BJ (cell line): ENCODE data around the gene NEUROD2. TPM values are rescaled to one million over a fixed set of nuclear protein-coding genes. Genes with fewer than 3 reads are reported as not detected.

Experiments used
- CTCF ChIA-PET: fragments of 350-600 bp; formaldehyde crosslinking; extraction: SDS; loops from one replicate; lab custom pipeline; 2021; ENCODE audit warnings: antibody characterized with exemption, inconsistent platforms; lab: Yijun Ruan, JAX
- POLR2A ChIA-PET: fragments of 300-600 bp; sonication (Branson Sonifier 250); formaldehyde crosslinking; extraction: SDS; loops from one replicate; lab custom pipeline; 2021; ENCODE audit warnings: antibody characterized with exemption; lab: Charles Lee
- DNase-seq: peaks from one replicate; pipeline ENCODE4 v3.0.0-alpha.2; 2011; ENCODE audit warnings: low read depth
- H3K27me3 ChIP-seq: 2 replicates; pipeline ENCODE4 v1.6.0; 2011; ENCODE audit warnings: low read length; ENCODE audit not compliant: control insufficient read depth, insufficient read depth
- H3K36me3 ChIP-seq: 2 replicates; pipeline ENCODE4 v1.5.1; 2011; ENCODE audit warnings: low read length; ENCODE audit not compliant: control insufficient read depth, insufficient read depth
- H3K4me3 ChIP-seq: 2 replicates; pipeline ENCODE4 v1.5.1; 2011; ENCODE audit warnings: low read depth, mild to moderate bottlenecking, control low read depth, low read length
- CTCF ChIP-seq: IDR thresholded peaks from 2 replicates; pipeline ENCODE4 v1.5.1; 2011; ENCODE audit warnings: low read depth, mild to moderate bottlenecking, control low read depth, inconsistent platforms, low read length, moderate library complexity; ENCODE audit not compliant: insufficient read depth
- polyA plus RNA-seq: library from polyadenylated mRNA; depleted of rRNA; stranded (reverse); fragments of >200 nt; gene quantifications from 2 replicates; pipeline ENCODE4 v1.2.3, GENCODE V29; 2011

NEUROD2 gene
- polyA plus RNA-seq, 1 experiment, result not detected

- Histone ChIP-seq H3K4me3 (no peak overlapping the region), H3K27me3 (peaks cover 18% of the 10 kb centered on the region), H3K36me3 (no peaks in the 10 kb centered on the region)
- CTCF ChIA-PET, result interaction anchor here (1.0 to 1.2 kb wide), 2 partner anchors 16 to 18 kb away, joined by 3 read pairs; no protein-coding TSS in a partner anchor
- POLR2A ChIA-PET, result no interaction called here
- TF ChIP-seq CTCF, result no peak
- DNase-seq, result no peak
These were observed 9.4 kb upstream of the NEUROD2 start for GRCh38 chr17:39617100-39617445.

- POLR2A ChIA-PET, result no interaction called here
- peaks cover 18% of the 10 kb centered on the region for H3K27me3 ChIP-seq
- no peak for TF ChIP-seq CTCF
- no peak for DNase-seq
- CTCF ChIA-PET, result interaction anchor here (5.6 kb wide), 1 partner anchor 7 kb away, joined by 35 read pairs; no protein-coding TSS in a partner anchor
- H3K36me3 ChIP-seq, result no peaks in the 10 kb centered on the region
- H3K4me3 ChIP-seq, result no peak overlapping the region
These were observed 7.7 kb upstream of the NEUROD2 start for GRCh38 chr17:39615434-39615833.

GRCh38 chr17:39614545-39615157 lies 6.9 kb upstream of the NEUROD2 start:
- ChIA-PET POLR2A (no interaction called here), CTCF (interaction anchor here (0.7 to 5.6 kb wide), 2 partner anchors 8 to 67 kb away, joined by 3 to 35 read pairs; no protein-coding TSS in a partner anchor)
- DNase-seq, result no peak
- H3K36me3 ChIP-seq, result no peaks in the 10 kb centered on the region
- peaks cover 20% of the 10 kb centered on the region for H3K27me3 ChIP-seq
- H3K4me3 ChIP-seq, result no peak overlapping the region
- no peak for TF ChIP-seq CTCF

- H3K36me3 ChIP-seq, result no peaks in the 10 kb centered on the region
- ChIA-PET POLR2A (no interaction called here), CTCF (interaction anchor here (5.6 kb wide), 1 partner anchor 10 kb away, joined by 35 read pairs; no protein-coding TSS in a partner anchor)
- H3K27me3 ChIP-seq, result peaks cover 36% of the 10 kb centered on the region
- no peak for TF ChIP-seq CTCF
- DNase-seq, result no peak
- no peak overlapping the region for H3K4me3 ChIP-seq
These were observed 5.3 kb upstream of the NEUROD2 start for GRCh38 chr17:39612935-39613464.

- ChIA-PET CTCF (interaction anchor here (5.6 kb wide), 1 partner anchor 10 kb away, joined by 35 read pairs; no protein-coding TSS in a partner anchor), POLR2A (no interaction called here)
- Histone ChIP-seq H3K4me3 (no peak overlapping the region), H3K36me3 (no peaks in the 10 kb centered on the region), H3K27me3 (peaks cover 39% of the 10 kb centered on the region)
- no peak for TF ChIP-seq CTCF
- DNase-seq, result no peak
These were observed 4.7 kb upstream of the NEUROD2 start for GRCh38 chr17:39612291-39612894.
